SU-DHL-6 (cell line): ENCODE measurements around the gene ASB18.

ENCODE experiments used
- EZH2phosphoT487 ChIP-seq: fragments of 200-600 bp; sonication (generic), shearing (Covaris generic); conservative IDR thresholded peaks from 2 replicates; pipeline ENCODE4 v1.6.1; 2018; ENCODE audit warnings: mild to moderate bottlenecking, antibody characterized with exemption, low read length, moderate library complexity, mixed read lengths
- TF ChIP-seq, protein P1 (sequence below): fragments of 200-600 bp; sonication (generic); IDR thresholded peaks from one replicate; pipeline ENCODE4 v1.5.1; 2017; ENCODE audit warnings: antibody characterized with exemption, mild to moderate bottlenecking, low read length, moderate library complexity; ENCODE audit not compliant: insufficient read depth, poor library complexity, severe bottlenecking

DNA sequence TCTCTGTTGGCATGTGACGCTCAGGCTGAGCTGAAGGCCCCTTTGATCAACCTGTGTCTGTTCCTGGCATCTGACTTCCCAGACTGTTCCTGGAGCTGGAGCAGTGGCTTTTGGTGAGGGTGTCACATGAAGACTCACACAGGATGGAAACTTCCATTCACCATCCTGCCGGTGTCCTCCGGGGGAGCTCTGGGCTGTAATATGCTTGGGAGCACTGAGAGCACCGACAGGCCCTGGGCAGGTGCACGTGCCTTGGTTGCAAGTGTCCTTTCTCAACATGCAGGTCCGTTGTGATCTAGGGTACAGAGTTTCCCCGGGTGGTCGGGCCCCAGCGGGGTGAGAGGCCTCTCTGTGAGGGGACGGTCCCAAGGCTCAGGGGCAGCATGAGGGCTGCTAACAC, 71.2 kb downstream of the ASB18 start:
- TF ChIP-seq, protein P1, sequence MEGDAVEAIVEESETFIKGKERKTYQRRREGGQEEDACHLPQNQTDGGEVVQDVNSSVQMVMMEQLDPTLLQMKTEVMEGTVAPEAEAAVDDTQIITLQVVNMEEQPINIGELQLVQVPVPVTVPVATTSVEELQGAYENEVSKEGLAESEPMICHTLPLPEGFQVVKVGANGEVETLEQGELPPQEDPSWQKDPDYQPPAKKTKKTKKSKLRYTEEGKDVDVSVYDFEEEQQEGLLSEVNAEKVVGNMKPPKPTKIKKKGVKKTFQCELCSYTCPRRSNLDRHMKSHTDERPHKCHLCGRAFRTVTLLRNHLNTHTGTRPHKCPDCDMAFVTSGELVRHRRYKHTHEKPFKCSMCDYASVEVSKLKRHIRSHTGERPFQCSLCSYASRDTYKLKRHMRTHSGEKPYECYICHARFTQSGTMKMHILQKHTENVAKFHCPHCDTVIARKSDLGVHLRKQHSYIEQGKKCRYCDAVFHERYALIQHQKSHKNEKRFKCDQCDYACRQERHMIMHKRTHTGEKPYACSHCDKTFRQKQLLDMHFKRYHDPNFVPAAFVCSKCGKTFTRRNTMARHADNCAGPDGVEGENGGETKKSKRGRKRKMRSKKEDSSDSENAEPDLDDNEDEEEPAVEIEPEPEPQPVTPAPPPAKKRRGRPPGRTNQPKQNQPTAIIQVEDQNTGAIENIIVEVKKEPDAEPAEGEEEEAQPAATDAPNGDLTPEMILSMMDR: no peak
- TF ChIP-seq EZH2phosphoT487: no peak
